Peyer's patch (tissue), 4 donors: ENCODE results near the gene SPR. TPM values are rescaled to one million over a fixed set of nuclear protein-coding genes. Genes with fewer than 3 reads are reported as not detected.
"Not testable (repeated sequence)": the region's sequence is repeated elsewhere in the genome, so short reads cannot be mapped to it uniquely, and the experiment has no call there.

Experiments used
- DNase-seq, 3 donors: peaks; one replicate each; pipeline ENCODE4 v3.0.0-alpha.2; 2017 to 2019
- H3K27ac ChIP-seq, 4 donors: fragments of 200-600 bp; sonication (generic); one replicate each; pipeline ENCODE4 v1.5.1; 2016 to 2019
- H3K27me3 ChIP-seq, 2 donors: fragments of 200-600 bp; sonication (generic); one replicate each; pipeline ENCODE4 v1.5.1; 2019
- H3K36me3 ChIP-seq, 3 donors: fragments of 200-600 bp; sonication (generic); one replicate each; pipeline ENCODE4 v1.5.1; 2016 to 2019
- H3K4me1 ChIP-seq, 4 donors: fragments of 200-600 bp; sonication (generic); one replicate each; pipeline ENCODE4 v1.5.1; 2016 to 2019
- H3K4me3 ChIP-seq, 4 donors: fragments of 200-600 bp; sonication (generic); 1 replicate in 3 of 4; 2 replicates in 1 of 4; pipeline ENCODE4 v1.5.1; 2016 to 2019; ENCODE audit warnings: mild to moderate bottlenecking in 1 of 4
- H3K9me3 ChIP-seq, 4 donors: fragments of 200-600 bp; sonication (generic); one replicate each; pipeline ENCODE4 v1.5.1; 2016 to 2019; ENCODE audit warnings: mild to moderate bottlenecking in 1 of 4
- POLR2A ChIP-seq, 2 donors: fragments of 450-650 bp; IDR thresholded peaks; one replicate each; pipeline ENCODE4 v1.5.1; 2017; ENCODE audit warnings: antibody characterized with exemption in 2 of 2, mild to moderate bottlenecking in 2 of 2, moderate library complexity in 2 of 2
- total RNA-seq, 4 donors: library from RNA; depleted of rRNA; stranded (reverse); fragments of >200 nt; gene quantifications; one replicate each; pipeline ENCODE4 v1.1.0, GENCODE V29; 2016
- TF ChIP-seq, protein P1 (sequence below), 6 experiments: fragments of 450-650 bp in 4 of 6; fragments of 200-600 bp in 2 of 6; sonication (generic) in 1 of 6; IDR thresholded peaks; one replicate each; pipeline ENCODE4 v1.5.1; 2017 to 2019; ENCODE audit warnings: antibody characterized with exemption in 6 of 6, mild to moderate bottlenecking in 3 of 6, moderate library complexity in 1 of 6

SPR gene
- total RNA-seq, 4 donors from 2014 or later, result 28.1 to 66.0 (median 52.1) TPM

DNA sequence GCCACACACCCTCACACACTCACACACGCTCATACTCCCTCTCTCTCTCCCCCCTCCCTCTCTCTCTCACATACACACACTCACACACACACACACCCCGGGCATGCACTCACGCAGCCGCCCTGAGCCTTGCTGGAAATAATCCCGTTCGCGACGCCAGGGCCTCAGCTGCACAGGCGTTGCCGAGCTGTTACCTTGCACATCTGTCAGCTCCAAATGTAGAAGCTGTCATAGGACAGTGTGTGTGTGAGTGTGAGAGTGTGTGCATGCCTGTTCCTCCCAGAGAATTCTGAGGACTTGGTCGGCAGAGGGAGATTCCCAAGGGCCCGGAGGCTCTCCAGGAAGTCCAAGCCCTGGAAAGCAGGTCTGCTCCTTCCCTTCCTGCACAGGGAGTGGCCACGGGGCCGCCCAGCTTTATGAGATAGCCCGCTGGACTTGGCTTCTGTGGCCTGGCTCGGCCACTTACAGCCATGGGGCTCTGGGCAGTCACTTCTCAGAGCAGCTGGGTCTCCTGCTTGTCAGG lies 8.6 kb downstream of the SPR start:
- Histone ChIP-seq H3K9me3 (no peaks in the 10 kb centered on the region), H3K4me1 (peaks cover 0 to 14% (median 0%) of the 10 kb centered on the region in 4 donors), H3K27me3 (peaks cover 0 to 3% of the 10 kb centered on the region in 2 donors), H3K27ac (no peak overlapping the region), H3K36me3 (peaks cover 0 to 10% (median 0%) of the 10 kb centered on the region in 3 donors), H3K4me3 (peak overlapping the region in 2 of 4 donors; percentile 23 to 31)
- DNase-seq, result peak in 2 of 3 donors; percentile 70 to 77
- TF ChIP-seq, protein P1, sequence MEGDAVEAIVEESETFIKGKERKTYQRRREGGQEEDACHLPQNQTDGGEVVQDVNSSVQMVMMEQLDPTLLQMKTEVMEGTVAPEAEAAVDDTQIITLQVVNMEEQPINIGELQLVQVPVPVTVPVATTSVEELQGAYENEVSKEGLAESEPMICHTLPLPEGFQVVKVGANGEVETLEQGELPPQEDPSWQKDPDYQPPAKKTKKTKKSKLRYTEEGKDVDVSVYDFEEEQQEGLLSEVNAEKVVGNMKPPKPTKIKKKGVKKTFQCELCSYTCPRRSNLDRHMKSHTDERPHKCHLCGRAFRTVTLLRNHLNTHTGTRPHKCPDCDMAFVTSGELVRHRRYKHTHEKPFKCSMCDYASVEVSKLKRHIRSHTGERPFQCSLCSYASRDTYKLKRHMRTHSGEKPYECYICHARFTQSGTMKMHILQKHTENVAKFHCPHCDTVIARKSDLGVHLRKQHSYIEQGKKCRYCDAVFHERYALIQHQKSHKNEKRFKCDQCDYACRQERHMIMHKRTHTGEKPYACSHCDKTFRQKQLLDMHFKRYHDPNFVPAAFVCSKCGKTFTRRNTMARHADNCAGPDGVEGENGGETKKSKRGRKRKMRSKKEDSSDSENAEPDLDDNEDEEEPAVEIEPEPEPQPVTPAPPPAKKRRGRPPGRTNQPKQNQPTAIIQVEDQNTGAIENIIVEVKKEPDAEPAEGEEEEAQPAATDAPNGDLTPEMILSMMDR (IDR thresholded peaks at IDR 0.05), result peak in 2 of 6 experiments; percentile 20 to 35
- no peak for TF ChIP-seq POLR2A (IDR thresholded peaks at IDR 0.05)

DNA sequence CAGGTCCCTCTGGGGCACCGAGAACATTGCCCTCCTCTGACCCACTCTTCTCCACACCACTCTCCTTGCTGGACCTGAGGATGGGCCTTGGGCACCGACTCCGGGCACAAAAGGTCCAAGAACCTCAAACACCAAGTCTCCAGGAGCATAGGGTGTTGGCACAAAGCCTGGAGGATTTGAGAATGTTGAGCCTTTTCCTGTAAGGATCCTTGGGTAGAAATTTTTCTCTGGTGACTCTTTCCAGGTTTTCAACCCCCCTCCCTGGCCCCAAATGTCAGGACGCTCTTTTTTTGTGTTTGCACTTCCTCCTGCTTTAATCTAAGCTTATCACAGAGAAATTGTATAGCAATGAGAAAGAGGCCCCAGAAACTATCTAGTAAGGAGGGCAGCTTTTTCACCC lies 9.2 kb downstream of the SPR start:
- peaks cover 0 to 5% (median 0%) of the 10 kb centered on the region in 3 donors for H3K36me3 ChIP-seq
- peaks cover 0 to 3% of the 10 kb centered on the region in 2 donors for H3K27me3 ChIP-seq
- no peak overlapping the region for H3K4me3 ChIP-seq
- no peak for DNase-seq
- H3K4me1 ChIP-seq, result peaks cover 0 to 14% (median 0%) of the 10 kb centered on the region in 4 donors
- no peaks in the 10 kb centered on the region for H3K9me3 ChIP-seq
- H3K27ac ChIP-seq, result no peak overlapping the region
- TF ChIP-seq, protein P1 (IDR thresholded peaks at IDR 0.05), result no peak
- TF ChIP-seq POLR2A (IDR thresholded peaks at IDR 0.05), result no peak

DNA sequence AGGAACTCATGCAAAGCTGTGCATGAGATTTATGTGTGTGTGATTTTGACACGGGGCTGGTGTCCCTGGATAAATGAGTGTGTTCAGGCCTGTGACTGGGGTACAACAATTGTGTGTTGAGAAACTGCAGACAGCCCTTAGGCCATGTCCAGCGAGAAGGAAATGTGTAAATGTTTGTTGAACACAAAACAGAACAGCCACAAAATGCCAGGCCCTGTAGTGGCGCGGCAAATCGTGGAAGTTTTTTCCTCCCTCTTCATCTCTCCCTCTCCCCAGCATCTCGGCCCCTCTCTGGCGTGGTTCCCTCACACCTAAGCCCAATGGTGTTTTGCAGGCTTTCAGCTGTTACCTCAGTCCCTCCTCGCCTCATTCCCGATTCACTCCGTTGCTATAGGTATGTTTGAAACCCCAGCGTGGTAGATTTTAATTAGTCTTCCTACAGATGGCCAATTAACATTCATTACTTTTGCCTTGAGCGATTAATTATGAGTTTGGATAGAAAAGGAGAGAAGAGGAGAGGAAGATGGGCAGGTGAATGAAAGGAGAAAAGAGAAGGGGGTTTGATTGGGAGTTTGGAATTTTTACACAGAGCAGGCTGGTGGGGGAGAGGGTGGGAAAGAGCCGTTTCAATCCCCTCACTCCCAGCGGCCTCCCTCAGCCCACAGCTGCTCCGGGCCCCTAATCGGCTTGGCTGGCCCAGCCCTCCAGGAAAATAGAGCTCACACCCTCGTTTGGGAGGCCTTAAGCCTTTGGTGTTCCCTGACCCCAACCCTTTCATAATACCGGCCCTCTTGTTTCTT lies 10.8 kb downstream of the SPR start:
- H3K9me3 ChIP-seq, result no peaks in the 10 kb centered on the region
- no peak overlapping the region for H3K4me3 ChIP-seq
- TF ChIP-seq POLR2A (IDR thresholded peaks at IDR 0.05), result no peak
- DNase-seq, result no peak
- H3K27me3 ChIP-seq, result peaks cover 0 to 3% of the 10 kb centered on the region in 2 donors
- H3K27ac ChIP-seq, result no peak overlapping the region
- H3K4me1 ChIP-seq, result peaks cover 0 to 14% (median 0%) of the 10 kb centered on the region in 4 donors
- H3K36me3 ChIP-seq, result no peaks in the 10 kb centered on the region

DNA sequence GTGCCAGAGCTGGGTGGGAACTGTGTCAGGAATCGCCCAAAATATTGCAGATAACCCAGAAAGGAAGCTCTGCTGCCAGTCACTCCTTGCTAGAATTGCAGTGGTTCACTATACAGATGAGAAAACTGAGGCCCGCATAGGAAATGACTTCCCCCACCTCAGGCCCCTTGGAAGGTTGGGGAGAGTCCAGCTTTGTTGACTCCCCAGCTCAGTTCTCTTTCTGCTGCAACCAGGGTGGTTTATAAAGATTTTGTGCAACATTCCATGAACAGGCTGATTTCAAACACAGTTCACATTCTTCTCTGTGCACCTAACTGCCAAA lies 11.3 kb downstream of the SPR start:
- peaks cover 0 to 3% of the 10 kb centered on the region in 2 donors for H3K27me3 ChIP-seq
- no peak overlapping the region for H3K4me3 ChIP-seq
- H3K4me1 ChIP-seq, result peaks cover 0 to 14% (median 0%) of the 10 kb centered on the region in 4 donors
- H3K9me3 ChIP-seq, result no peaks in the 10 kb centered on the region
- no peak for DNase-seq
- TF ChIP-seq, protein P1 (IDR thresholded peaks at IDR 0.05), result no peak
- no peak for TF ChIP-seq POLR2A (IDR thresholded peaks at IDR 0.05)
- no peaks in the 10 kb centered on the region for H3K36me3 ChIP-seq
- no peak overlapping the region for H3K27ac ChIP-seq

DNA sequence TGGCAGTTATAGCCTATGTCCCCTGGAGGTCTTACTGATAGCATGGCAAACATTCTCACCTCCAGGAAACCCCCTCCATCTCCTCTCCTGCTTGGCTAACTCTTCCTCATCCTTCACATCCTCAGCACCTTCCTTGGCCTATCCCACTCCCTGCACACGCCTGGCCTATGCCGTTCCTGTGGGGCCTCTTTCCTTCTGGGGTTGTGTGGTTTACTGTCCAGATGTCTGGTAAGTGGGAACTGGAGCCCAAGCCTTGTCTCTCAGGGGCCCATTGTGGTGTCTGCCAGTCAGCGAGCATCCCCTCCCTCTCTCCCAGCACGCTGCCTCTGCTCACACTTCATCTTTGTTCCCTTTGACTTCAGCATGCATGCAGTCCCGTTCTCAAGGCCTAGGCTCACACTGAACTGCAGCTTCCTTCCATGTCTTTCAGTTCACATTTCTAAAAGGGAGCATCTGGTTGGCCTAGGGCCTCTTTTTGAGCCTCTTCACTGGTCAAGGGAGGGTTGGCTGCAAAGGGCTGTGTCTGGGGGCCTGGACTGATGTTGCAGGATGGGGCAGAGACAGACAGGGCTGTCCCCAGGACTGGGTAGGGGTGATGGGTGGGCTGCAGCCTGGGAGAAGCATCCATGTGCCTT lies 13.1 kb downstream of the SPR start:
- peaks cover 0 to 7% (median 0%) of the 10 kb centered on the region in 4 donors for H3K4me1 ChIP-seq
- peaks cover 0 to 5% of the 10 kb centered on the region in 2 donors for H3K27me3 ChIP-seq
- DNase-seq, result no peak
- no peaks in the 10 kb centered on the region for H3K36me3 ChIP-seq
- TF ChIP-seq, protein P1 (IDR thresholded peaks at IDR 0.05), result no peak
- H3K4me3 ChIP-seq, result no peak overlapping the region
- H3K27ac ChIP-seq, result no peak overlapping the region
- no peaks in the 10 kb centered on the region for H3K9me3 ChIP-seq

DNA sequence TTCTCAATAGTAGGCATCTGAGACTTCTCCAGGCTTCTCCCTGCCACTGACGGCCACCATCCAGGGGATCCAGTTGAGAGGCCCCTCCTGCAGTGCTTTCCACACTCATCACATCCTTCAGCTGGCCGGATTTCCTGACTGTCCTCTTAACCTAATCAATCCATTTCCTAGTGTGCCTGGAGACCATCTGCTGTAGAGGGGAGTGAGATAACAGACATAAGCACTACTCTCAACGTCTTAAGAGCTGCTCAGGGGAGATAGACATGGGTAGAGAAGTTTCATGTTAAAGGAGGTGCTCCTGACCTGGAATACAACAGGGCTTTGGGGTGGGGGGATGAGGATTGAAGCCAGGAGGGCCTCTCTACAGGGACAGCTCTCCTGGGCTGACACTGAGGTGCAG lies 14.2 kb downstream of the SPR start:
- no peak for TF ChIP-seq POLR2A (IDR thresholded peaks at IDR 0.05)
- TF ChIP-seq, protein P1 (IDR thresholded peaks at IDR 0.05), result no peak
- H3K9me3 ChIP-seq, result no peaks in the 10 kb centered on the region
- no peak overlapping the region for H3K27ac ChIP-seq
- no peak overlapping the region for H3K4me3 ChIP-seq
- H3K36me3 ChIP-seq, result no peaks in the 10 kb centered on the region
- no peaks in the 10 kb centered on the region for H3K4me1 ChIP-seq
- DNase-seq, result no peak
- peaks cover 0 to 5% of the 10 kb centered on the region in 2 donors for H3K27me3 ChIP-seq

DNA sequence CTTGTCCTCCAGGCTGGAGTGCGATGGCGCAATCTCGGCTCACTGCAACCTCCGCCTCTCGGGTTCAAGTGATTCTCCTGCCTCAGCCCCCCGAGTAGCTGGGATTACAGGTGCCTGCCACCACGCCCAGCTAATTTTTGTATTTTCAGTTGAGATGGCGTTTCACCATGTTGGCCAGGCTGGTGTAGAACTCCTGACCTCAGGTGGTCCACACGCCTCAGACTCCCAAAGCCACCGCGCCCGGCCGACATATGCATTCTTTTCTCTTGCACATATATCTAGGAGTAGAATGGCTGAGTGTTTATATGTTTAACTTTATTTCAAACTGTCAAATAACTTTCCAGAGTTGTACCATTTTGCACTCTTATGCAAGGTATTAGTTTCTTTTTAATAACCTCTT lies 20.2 kb downstream of the SPR start:
- H3K27me3 ChIP-seq, result peaks cover 0 to 10% of the 10 kb centered on the region in 2 donors

More for the DNA sequence above, 20.2 kb downstream of the SPR start:
- not testable (repeated sequence) for DNase-seq, H3K36me3 ChIP-seq, H3K27ac ChIP-seq, H3K4me1 ChIP-seq, H3K9me3 ChIP-seq, H3K4me3 ChIP-seq
